GM21390 (cell line): ENCODE measurements around the gene CCR1.

Experiments
- ATAC-seq: cut with Tn5 transposase; IDR thresholded peaks from one replicate; pipeline ENCODE4 v1.9.1; 2021; ENCODE audit not compliant: unreplicated experiment

Gene CCR1

DNA sequence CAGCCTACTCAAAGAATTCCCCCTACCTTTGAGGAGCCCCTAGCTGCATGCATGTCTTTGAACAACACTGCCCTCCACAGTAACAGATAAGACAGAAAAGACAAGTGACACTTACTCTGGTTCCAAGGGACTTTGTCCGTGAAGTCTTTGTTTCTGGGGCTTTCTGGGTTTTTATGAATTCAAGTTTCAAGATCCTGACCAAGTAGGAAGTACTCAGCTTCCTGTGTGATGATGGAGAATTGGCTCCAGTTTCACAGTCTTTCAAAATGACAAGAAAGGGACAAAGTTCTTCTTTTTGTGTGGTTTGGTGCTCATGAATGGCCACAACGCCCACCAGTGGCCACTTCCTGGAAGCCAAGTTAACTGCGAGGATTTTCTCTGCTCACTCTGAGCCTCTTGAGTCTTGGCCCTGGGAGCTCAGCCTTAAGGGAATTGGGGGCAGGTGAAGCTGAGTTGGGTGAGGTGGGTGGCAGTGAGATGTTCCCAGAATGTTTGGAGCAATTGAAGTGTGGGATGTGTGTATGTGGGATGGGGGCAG, at the start of gene CCR1:
Gene CCR1, minus strand, starts transcription at position 147 of the 538 bp plus-strand sequence. CDS start 4,000 bp downstream, outside the sequence.
- ATAC-seq, result peak; percentile 68

GRCh38 chr3:46252980-46253379, 44.9 kb upstream of the CCR1 start:
- ATAC-seq, result no peak

- ATAC-seq, result no peak
These were observed 37.0 kb upstream of the CCR1 start for GRCh38 chr3:46245146-46245545.

GRCh38 chr3:46243560-46243959, 35.4 kb upstream of the CCR1 start:
- ATAC-seq, result no peak

DNA sequence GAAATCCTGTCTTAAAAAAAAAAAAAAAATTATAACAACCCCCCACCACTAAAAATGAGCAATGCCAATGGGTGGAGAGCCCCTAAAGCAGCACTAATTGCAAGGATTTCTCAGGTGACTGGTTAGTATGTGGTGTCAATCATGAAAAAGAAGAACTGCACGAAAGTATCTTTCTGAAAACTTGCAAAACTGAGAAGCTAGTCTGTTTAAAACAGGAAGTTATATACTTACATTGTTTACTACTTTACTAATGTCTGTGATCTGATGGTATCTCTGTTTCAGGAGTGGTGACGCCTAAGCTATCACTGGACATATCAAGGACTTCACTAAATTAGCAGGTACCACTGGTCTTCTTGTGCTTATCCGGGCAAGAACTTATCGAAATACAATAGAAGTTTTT, 34.0 kb upstream of the CCR1 start, which contains the start of gene CCR3:
Gene CCR3, plus strand, starts transcription at position 341 of the 400 bp plus-strand sequence. CDS start 22,699 bp downstream, outside the sequence.
- no peak for ATAC-seq

DNA sequence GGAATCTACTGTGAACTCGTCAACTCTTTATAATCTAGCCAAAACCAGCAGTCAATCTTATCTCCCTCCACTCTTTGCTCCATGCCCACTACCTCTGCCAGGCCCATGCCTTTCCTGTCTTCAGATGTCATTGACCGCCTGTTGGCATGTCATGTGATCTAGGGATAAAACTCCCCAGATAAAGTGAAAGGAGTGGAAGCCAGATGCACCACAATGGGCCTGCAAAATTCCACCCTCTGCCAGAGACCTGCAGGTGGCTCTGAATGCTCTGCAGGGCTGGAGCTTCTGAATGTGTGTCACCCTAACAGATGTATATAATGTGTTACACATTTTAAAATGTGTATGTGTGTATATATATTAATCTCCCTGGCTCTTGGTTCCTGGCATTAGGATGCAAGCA, 31.8 kb upstream of the CCR1 start:
- ATAC-seq, result no peak

- no peak for ATAC-seq
These were observed 31.3 kb upstream of the CCR1 start for GRCh38 chr3:46239301-46239938.

DNA sequence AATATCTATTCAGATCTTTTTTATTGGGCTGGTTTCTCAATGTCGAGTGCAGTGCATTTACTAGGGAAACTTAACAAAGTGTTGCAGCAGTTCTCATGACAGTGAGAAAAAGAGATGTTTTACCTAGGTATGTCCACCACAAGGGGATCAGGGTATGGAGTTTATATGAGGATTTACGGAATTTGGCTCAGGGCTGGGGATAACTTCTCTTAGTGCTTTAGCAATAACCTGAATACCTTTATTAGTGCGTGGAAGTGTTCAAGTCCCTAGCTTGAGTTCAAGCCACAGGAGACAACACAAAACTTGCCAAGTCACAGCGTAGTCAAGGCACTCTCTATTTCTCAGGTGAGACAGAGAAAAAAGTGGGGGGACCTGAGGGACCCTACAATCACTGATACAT, 30.3 kb upstream of the CCR1 start:
- no peak for ATAC-seq

DNA sequence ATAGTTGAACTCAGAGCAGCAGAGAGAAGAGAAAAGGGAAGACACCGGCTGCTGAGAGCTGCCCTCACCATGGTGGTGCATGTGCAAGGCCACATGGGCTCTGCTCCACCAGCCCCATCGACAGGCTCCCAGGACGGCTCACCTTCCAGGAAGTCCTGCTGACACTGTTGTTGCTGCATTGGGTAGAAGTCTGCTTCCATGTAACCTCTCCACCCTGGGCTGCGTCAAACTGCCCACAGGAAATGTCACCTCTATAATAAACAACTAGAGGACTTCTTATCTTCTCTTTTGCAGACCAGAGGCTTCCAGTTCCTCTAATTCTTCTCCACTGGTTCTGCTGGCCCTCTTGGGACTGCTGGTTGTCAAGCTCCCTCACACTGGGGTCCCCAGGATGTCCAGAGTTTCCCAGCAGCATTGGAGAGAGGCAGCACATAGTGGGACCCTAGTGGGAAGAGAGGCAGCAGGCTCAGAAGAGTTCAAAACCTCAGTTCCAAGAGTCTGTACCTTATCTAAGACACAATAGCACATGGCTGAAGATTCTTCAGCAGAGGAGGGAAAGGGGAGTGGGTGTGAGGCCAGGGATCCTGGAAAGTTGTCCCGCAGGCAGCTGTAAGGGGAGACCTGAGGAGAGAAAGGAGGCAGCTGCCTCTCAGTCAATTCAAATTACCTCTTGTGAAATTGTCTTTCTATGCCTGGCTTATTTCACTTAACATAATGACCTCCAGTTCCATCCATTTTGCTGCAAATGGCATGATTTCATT, 28.4 kb upstream of the CCR1 start:
- ATAC-seq, result no peak

GRCh38 chr3:46235425-46235824, 27.3 kb upstream of the CCR1 start:
- ATAC-seq, result no peak

GRCh38 chr3:46233194-46233593, 25.1 kb upstream of the CCR1 start:
- no peak for ATAC-seq

DNA sequence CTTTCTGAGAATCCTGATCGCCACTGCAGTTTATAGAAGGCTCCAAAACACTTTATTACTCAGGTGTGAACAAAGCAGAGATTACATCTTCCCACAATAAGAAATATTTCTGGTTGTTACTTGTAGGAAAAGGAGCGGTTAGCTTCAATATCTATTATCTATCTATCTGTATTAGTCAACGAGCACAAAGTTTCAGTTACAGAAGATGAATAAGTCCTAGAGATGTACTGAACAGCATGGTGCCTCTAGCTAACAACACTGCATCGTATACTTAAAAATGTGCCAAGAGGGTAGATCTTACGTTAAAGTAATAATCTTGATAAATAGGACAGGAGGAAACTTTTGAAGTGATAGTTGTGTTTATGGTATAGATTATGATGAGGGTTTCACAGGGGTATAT, 23.2 kb upstream of the CCR1 start:
- ATAC-seq, result no peak

- ATAC-seq, result no peak
These were observed 20.4 kb upstream of the CCR1 start for GRCh38 chr3:46228260-46229242.

GRCh38 chr3:46222435-46223161, 14.5 kb upstream of the CCR1 start:
- ATAC-seq, result no peak

DNA sequence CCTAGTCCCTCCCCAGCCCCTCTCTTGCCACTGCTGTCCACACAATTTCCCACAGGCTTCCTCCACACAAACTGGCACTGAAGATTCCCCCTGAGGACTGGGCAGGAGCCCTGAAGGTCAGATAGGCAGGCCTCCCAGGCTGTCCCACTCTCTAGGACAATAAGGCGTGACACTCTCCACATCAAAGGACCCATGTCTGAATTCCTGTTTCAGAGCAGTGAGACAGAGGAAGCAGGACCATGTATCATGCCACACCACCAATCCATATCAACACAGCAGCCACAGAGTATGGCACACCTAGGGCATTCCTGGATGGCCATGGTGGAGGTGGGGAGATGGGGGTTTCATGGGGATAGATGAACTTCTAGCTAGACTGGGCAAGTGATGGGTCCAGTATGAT, 13.8 kb upstream of the CCR1 start:
- ATAC-seq, result no peak

- ATAC-seq, result no peak
These were observed 13.3 kb upstream of the CCR1 start for GRCh38 chr3:46221391-46221790.

GRCh38 chr3:46218196-46218709, 10.1 kb upstream of the CCR1 start:
- no peak for ATAC-seq

- ATAC-seq, result no peak
These were observed 7.8 kb upstream of the CCR1 start for GRCh38 chr3:46215810-46216414.

- no peak for ATAC-seq
These were observed 6.7 kb upstream of the CCR1 start for GRCh38 chr3:46214751-46215352.
